SHP77 (cell line): ENCODE measurements around the gene CPNE2.

Source experiments
- DNase-seq, 2 experiments: peaks; one replicate each; lab custom pipeline; 2025; lab: John Stamatoyannopoulos, UW

Gene CPNE2

GRCh38 chr16:57192720-57193486, 100.5 kb downstream of the CPNE2 start:
- DNase-seq, result no peak

GRCh38 chr16:57194512-57194911, 102.1 kb downstream of the CPNE2 start:
- peak; percentile 75 to 76 for DNase-seq

- DNase-seq, result no peak
Observed at GRCh38 chr16:57196286-57196685, 103.9 kb downstream of the CPNE2 start.

GRCh38 chr16:57196753-57197152, 104.4 kb downstream of the CPNE2 start:
- no peak for DNase-seq
